Right cardiac atrium (tissue), 5 donors: ENCODE results near the gene MTARC2. TPM values are rescaled to one million over a fixed set of nuclear protein-coding genes. Genes with fewer than 3 reads are reported as not detected.
A peak's percentile ranks its signal among the peaks of the same experiment; 100 is the strongest.
"Not testable (repeated sequence)": the region's sequence is repeated elsewhere in the genome, so short reads cannot be mapped to it uniquely, and the experiment has no call there.

Experiments
- ATAC-seq, 2 donors: fragments of 200-7000 bp; cut with Tn5 transposase; one replicate each; pipeline versions ENCODE4 v1.8.0 to v1.9.1; 2020; ENCODE audit warnings: moderate library complexity in 2 of 2, mild to moderate bottlenecking in 1 of 2
- DNase-seq, 3 donors: peaks; one replicate each; pipeline ENCODE4 v3.0.0-alpha.2; 2020
- H3K27ac ChIP-seq: one replicate; pipeline ENCODE4 v1.5.1; 2013; ENCODE audit warnings: mild to moderate bottlenecking, low read length, control low read depth, moderate library complexity
- H3K27me3 ChIP-seq: one replicate; pipeline ENCODE4 v1.6.1; 2013; ENCODE audit not compliant: control insufficient read depth, insufficient read depth
- H3K4me1 ChIP-seq: one replicate; pipeline ENCODE4 v1.6.1; 2013; ENCODE audit warnings: low read length; ENCODE audit not compliant: control insufficient read depth, insufficient read depth
- H3K4me3 ChIP-seq: one replicate; pipeline ENCODE4 v1.5.1; 2013; ENCODE audit warnings: low read length, control low read depth
- H3K9me3 ChIP-seq: one replicate; pipeline ENCODE4 v1.6.1; 2013; ENCODE audit warnings: low read length; ENCODE audit not compliant: control insufficient read depth
- WGBS: extraction: QIAGEN DNeasy Blood & Tissue Kit; methylation state at CpG from one replicate; pipeline ENCODE4 v1.1.7; 2013; 5-methylcytosine and 5-hydroxymethylcytosine counted together
- intact Hi-C, 4 donors: fragments of 100-400 bp; cut with DNase I; formaldehyde crosslinking; loops; one replicate each; pipeline versions ENCODE4 v1.11.0 to v1.14.0; 2022 to 2023
- polyA plus RNA-seq: library from polyadenylated mRNA; stranded (reverse); fragments of 200-250 nt; gene quantifications from one replicate; pipeline ENCODE4 v1.2.3, GENCODE V29; 2013
- total RNA-seq, 4 donors: library from RNA; stranded (reverse); fragmentation: NEBNext Ultra II Directional; extraction: Animal tissue kit (Norgen Biotek cat#: 25700); gene quantifications; one replicate each; pipeline ENCODE4 v1.2.1, GENCODE V29; 2021
- donor health status: healthy with polysubstance abuse.
- donor health status: DM: no; HTN: yes; CAD: no.
- donor health status: DM: no; HTN: no; CAD: no.
- donor health status: DM: no; HTN: yes; CAD: no; lungs with severe emphysema.
- donor health status: DM: yes; HTN: yes; CAD: no.

The MTARC2 gene
- total and polyA plus RNA-seq, 5 donors: 25.9 to 33.0 (median 30.7) TPM

- Histone ChIP-seq H3K4me1 (peaks cover 6% of the 10 kb centered on the region), H3K27ac (peak overlapping the region; percentile 94), H3K9me3 (no peaks in the 10 kb centered on the region), H3K27me3 (no peaks in the 10 kb centered on the region), H3K4me3 (no peak overlapping the region)
- DNase-seq: no peak
- intact Hi-C loops: loop anchor here in 3 of 4 donors (2.0 to 5.0 kb wide), 3 partner anchors 40 to 51 kb away; partner anchors contain the start of gene C1orf115 (in 3 of the 3)
- WGBS: 43% methylated on average over 3 of the region's 3 CpGs
- peak; percentile 47 to 65 for ATAC-seq
Measured at GRCh38 chr1:220732137-220732536, 16.0 kb upstream of the MTARC2 start.

- Histone ChIP-seq H3K4me1 (peaks cover 6% of the 10 kb centered on the region), H3K9me3 (no peaks in the 10 kb centered on the region), H3K27me3 (no peaks in the 10 kb centered on the region), H3K4me3 (peak overlapping the region; percentile 55), H3K27ac (peak overlapping the region; percentile 94)
- intact Hi-C loops: loop anchor here in 3 of 4 donors (2.0 to 5.0 kb wide), 3 partner anchors 40 to 52 kb away; partner anchors contain the start of gene C1orf115 (in 3 of the 3)
- WGBS: 43% methylated on average over 7 of the region's 7 CpGs
- ATAC-seq (peak; percentile 82 to 86), DNase-seq (peak; percentile 40 to 62 (median 55))
Measured at GRCh38 chr1:220732621-220733020, 15.5 kb upstream of the MTARC2 start.

- Histone ChIP-seq H3K4me1 (peaks cover 6% of the 10 kb centered on the region), H3K9me3 (no peaks in the 10 kb centered on the region), H3K27ac (peak overlapping the region; percentile 94), H3K27me3 (no peaks in the 10 kb centered on the region), H3K4me3 (peak overlapping the region; percentile 55)
- ATAC-seq (peak; percentile 93 to 98), DNase-seq (peak; percentile 80 to 89 (median 82))
- intact Hi-C loops: loop anchor here in 3 of 4 donors (2.0 to 5.0 kb wide), 3 partner anchors 41 to 52 kb away; partner anchors contain the start of gene C1orf115 (in 3 of the 3)
- WGBS: 2% methylated on average over 15 of the region's 15 CpGs
Measured at GRCh38 chr1:220733086-220733601, 15.0 kb upstream of the MTARC2 start.

- Histone ChIP-seq H3K4me1 (peaks cover 6% of the 10 kb centered on the region), H3K9me3 (no peaks in the 10 kb centered on the region), H3K4me3 (no peak overlapping the region), H3K27ac (no peak overlapping the region), H3K27me3 (no peaks in the 10 kb centered on the region)
- no peak for DNase-seq
- ATAC-seq: no peak
- intact Hi-C loops: loop anchor here in 2 of 4 donors (5.0 kb wide), 1 partner anchor 42 kb away; the partner anchor contains the start of gene C1orf115 (in 2 of the 2)
- WGBS: 88% methylated on average over 11 of the region's 11 CpGs
Measured at GRCh38 chr1:220734571-220735326, 13.4 kb upstream of the MTARC2 start.

- ATAC-seq, H3K4me1 ChIP-seq, H3K27me3 ChIP-seq, H3K4me3 ChIP-seq, DNase-seq, H3K27ac ChIP-seq, H3K9me3 ChIP-seq, intact Hi-C loops: not testable (repeated sequence)
- WGBS: 98% methylated on average over 7 of the region's 7 CpGs
Measured at GRCh38 chr1:220736283-220736682, 11.8 kb upstream of the MTARC2 start.

GRCh38 chr1:220741349-220741748, 6.8 kb upstream of the MTARC2 start:
- Histone ChIP-seq H3K27ac (no peak overlapping the region), H3K4me1 (no peaks in the 10 kb centered on the region), H3K4me3 (no peak overlapping the region), H3K27me3 (no peaks in the 10 kb centered on the region), H3K9me3 (no peaks in the 10 kb centered on the region)
- intact Hi-C loops: no loop called here
- DNase-seq (no peak), ATAC-seq (no peak)
- 64% methylated on average over 2 of the region's 2 CpGs for WGBS

- no peaks in the 10 kb centered on the region for H3K4me1 ChIP-seq
- no peak for DNase-seq
- no peak overlapping the region for H3K27ac ChIP-seq
- ATAC-seq: no peak
- no peaks in the 10 kb centered on the region for H3K27me3 ChIP-seq
- WGBS: 100% methylated on average over 1 of the region's 1 CpG
- intact Hi-C loops: no loop called here
- H3K9me3 ChIP-seq: no peaks in the 10 kb centered on the region
- no peak overlapping the region for H3K4me3 ChIP-seq
Measured at GRCh38 chr1:220741825-220742224, 6.3 kb upstream of the MTARC2 start.

- WGBS: 89% methylated on average over 3 of the region's 3 CpGs
- peaks cover 1% of the 10 kb centered on the region for H3K4me1 ChIP-seq
- intact Hi-C loops: no loop called here
- DNase-seq: no peak
- no peaks in the 10 kb centered on the region for H3K9me3 ChIP-seq
- no peaks in the 10 kb centered on the region for H3K27me3 ChIP-seq
- H3K27ac ChIP-seq: no peak overlapping the region
- no peak for ATAC-seq
- H3K4me3 ChIP-seq: no peak overlapping the region
Measured at GRCh38 chr1:220742520-220742919, 5.6 kb upstream of the MTARC2 start.

GRCh38 chr1:220746851-220747250, 1.3 kb upstream of the MTARC2 start:
- DNase-seq (no peak), ATAC-seq (no peak)
- H3K27me3 ChIP-seq: no peaks in the 10 kb centered on the region
- no peak overlapping the region for H3K4me3 ChIP-seq
- peaks cover 9% of the 10 kb centered on the region for H3K4me1 ChIP-seq
- no peaks in the 10 kb centered on the region for H3K9me3 ChIP-seq
- 81% methylated on average over 3 of the region's 3 CpGs for WGBS
- H3K27ac ChIP-seq: no peak overlapping the region
- intact Hi-C loops: no loop called here

GRCh38 chr1:220747437-220748088, 559 bp upstream of the MTARC2 start:
- H3K9me3 ChIP-seq: no peaks in the 10 kb centered on the region
- H3K27ac ChIP-seq: peak overlapping the region; percentile 92
- peak overlapping the region; percentile 79 for H3K4me3 ChIP-seq
- H3K27me3 ChIP-seq: no peaks in the 10 kb centered on the region
- peaks cover 14% of the 10 kb centered on the region for H3K4me1 ChIP-seq
- 16% methylated on average over 18 of the region's 18 CpGs for WGBS
- peak; percentile 15 to 51 for ATAC-seq
- no peak for DNase-seq
- intact Hi-C loops: no loop called here

GRCh38 chr1:220748936-220749335, 814 bp downstream of the MTARC2 start:
- intact Hi-C loops: no loop called here
- ATAC-seq (no peak), DNase-seq (no peak)
- H3K27me3 ChIP-seq: no peaks in the 10 kb centered on the region
- peak overlapping the region; percentile 92 for H3K27ac ChIP-seq
- peak overlapping the region; percentile 79 for H3K4me3 ChIP-seq
- peaks cover 18% of the 10 kb centered on the region for H3K4me1 ChIP-seq
- 8% methylated on average over 3 of the region's 3 CpGs for WGBS
- H3K9me3 ChIP-seq: no peaks in the 10 kb centered on the region
